GM06990 (cell line): ENCODE data around the gene ZNF609.
"Not testable (repeated sequence)": the region's sequence is repeated elsewhere in the genome, so short reads cannot be mapped to it uniquely, and the experiment has no call there.

Experiments used
- DNase-seq: peaks from one replicate; pipeline ENCODE4 v3.0.0-alpha.2; 2011; ENCODE audit not compliant: insufficient read length; ENCODE audit errors: extremely low read depth
- H3K27me3 ChIP-seq: replicated peaks from 2 replicates; pipeline ENCODE4 v1.6.0; 2011; ENCODE audit warnings: low read length; ENCODE audit not compliant: control insufficient read depth, insufficient read depth
- H3K36me3 ChIP-seq: 2 replicates; pipeline ENCODE4 v1.5.1; 2011; ENCODE audit warnings: low read length; ENCODE audit not compliant: control insufficient read depth, insufficient read depth
- H3K4me3 ChIP-seq: replicated peaks from 2 replicates; pipeline ENCODE4 v1.5.1; 2011; ENCODE audit warnings: low read depth, mild to moderate bottlenecking, control low read depth, low read length
- TF ChIP-seq, protein P1 (sequence below): IDR thresholded peaks from 2 replicates; pipeline ENCODE4 v1.5.1; 2011; ENCODE audit warnings: low read length, control low read depth, mild to moderate bottlenecking, inconsistent platforms; ENCODE audit not compliant: insufficient read depth, poor library complexity, severe bottlenecking

The ZNF609 gene

GRCh38 chr15:64637412-64637811 is 177.0 kb downstream of the ZNF609 start:
- Histone ChIP-seq H3K36me3 (no peaks in the 10 kb centered on the region; the same call in 1 of the 2 replicates), H3K27me3 (no peaks in the 10 kb centered on the region), H3K4me3 (no peak overlapping the region)
- no peak for DNase-seq
- TF ChIP-seq, protein P1, sequence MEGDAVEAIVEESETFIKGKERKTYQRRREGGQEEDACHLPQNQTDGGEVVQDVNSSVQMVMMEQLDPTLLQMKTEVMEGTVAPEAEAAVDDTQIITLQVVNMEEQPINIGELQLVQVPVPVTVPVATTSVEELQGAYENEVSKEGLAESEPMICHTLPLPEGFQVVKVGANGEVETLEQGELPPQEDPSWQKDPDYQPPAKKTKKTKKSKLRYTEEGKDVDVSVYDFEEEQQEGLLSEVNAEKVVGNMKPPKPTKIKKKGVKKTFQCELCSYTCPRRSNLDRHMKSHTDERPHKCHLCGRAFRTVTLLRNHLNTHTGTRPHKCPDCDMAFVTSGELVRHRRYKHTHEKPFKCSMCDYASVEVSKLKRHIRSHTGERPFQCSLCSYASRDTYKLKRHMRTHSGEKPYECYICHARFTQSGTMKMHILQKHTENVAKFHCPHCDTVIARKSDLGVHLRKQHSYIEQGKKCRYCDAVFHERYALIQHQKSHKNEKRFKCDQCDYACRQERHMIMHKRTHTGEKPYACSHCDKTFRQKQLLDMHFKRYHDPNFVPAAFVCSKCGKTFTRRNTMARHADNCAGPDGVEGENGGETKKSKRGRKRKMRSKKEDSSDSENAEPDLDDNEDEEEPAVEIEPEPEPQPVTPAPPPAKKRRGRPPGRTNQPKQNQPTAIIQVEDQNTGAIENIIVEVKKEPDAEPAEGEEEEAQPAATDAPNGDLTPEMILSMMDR: no peak

GRCh38 chr15:64639744-64640143 is 179.4 kb downstream of the ZNF609 start:
- H3K36me3 ChIP-seq, DNase-seq, H3K4me3 ChIP-seq, H3K27me3 ChIP-seq: not testable (repeated sequence)

- Histone ChIP-seq H3K36me3 (no peaks in the 10 kb centered on the region; the same call in 1 of the 2 replicates), H3K27me3 (no peaks in the 10 kb centered on the region), H3K4me3 (no peak overlapping the region)
- no peak for DNase-seq
- TF ChIP-seq, protein P1: no peak
These were observed 179.9 kb downstream of the ZNF609 start for GRCh38 chr15:64640146-64640871.

DNA sequence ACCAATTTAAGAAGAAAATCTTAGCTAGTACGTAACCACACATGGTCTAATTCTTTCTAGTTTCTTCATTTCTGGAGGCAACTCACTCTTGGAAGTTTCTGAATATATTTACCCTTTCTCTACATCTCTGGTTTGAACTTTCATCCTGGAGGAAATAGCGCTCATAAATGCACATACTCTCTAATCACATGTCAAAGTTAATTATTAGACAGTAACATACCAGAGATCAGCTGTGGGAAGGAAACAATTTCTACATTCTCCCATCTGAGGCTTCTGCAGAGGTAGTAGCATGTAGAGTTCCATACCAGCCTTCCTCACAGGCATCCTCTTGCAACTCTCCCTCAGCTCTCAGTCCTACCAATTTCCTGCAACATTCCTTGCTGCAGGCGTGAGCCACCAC is 182.5 kb downstream of the ZNF609 start:
- DNase-seq: no peak
- no peak overlapping the region for H3K4me3 ChIP-seq
- H3K36me3 ChIP-seq: no peaks in the 10 kb centered on the region; the same call in none of the 2 replicates
- no peaks in the 10 kb centered on the region for H3K27me3 ChIP-seq
- TF ChIP-seq, protein P1: no peak

DNA sequence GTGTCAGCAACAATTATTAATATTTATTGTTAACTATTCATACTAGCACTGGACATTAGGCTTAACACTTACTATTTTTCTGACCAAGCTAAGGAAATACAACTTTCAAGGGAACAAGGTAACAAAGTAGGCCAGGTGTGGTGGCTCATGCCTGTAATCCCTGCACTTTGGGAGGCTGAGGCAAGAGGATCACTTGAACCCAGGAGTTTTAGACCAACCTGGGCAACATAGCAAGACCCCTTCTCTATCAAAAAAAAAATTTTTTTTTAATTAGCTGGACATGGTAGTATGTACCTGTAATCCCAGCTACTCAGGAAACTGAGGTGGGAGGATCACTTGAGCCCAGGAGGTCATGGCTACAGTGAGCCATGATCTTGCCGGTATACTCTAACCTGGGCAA is 183.3 kb downstream of the ZNF609 start:
- H3K36me3 ChIP-seq: no peaks in the 10 kb centered on the region; the same call in none of the 2 replicates
- no peaks in the 10 kb centered on the region for H3K27me3 ChIP-seq
- H3K4me3 ChIP-seq: no peak overlapping the region
- TF ChIP-seq, protein P1: no peak
- DNase-seq: no peak

GRCh38 chr15:64644811-64645210 is 184.4 kb downstream of the ZNF609 start:
- not testable (repeated sequence) for H3K4me3 ChIP-seq, H3K36me3 ChIP-seq, H3K27me3 ChIP-seq, DNase-seq

- Histone ChIP-seq H3K27me3 (no peaks in the 10 kb centered on the region), H3K4me3 (no peak overlapping the region), H3K36me3 (no peaks in the 10 kb centered on the region; the same call in none of the 2 replicates)
- TF ChIP-seq, protein P1: no peak
- no peak for DNase-seq
These were observed 185.6 kb downstream of the ZNF609 start for GRCh38 chr15:64645995-64646394.
